DOHH2 (cell line): Measurements from ENCODE around the gene FAM111A.

ENCODE experiments used
- H3F3A ChIP-seq: fragments of 200-600 bp; sonication (generic), shearing (Covaris generic); 2 replicates; pipeline ENCODE4 v1.6.0; 2016; ENCODE audit warnings: antibody characterized with exemption, mild to moderate bottlenecking; ENCODE audit not compliant: control insufficient read depth, insufficient read depth
- H3K27ac ChIP-seq: fragments of 200-600 bp; sonication (generic); 2 replicates; pipeline ENCODE4 v1.5.1; 2014; ENCODE audit warnings: low read depth, mild to moderate bottlenecking, low read length, moderate library complexity
- H3K27me3 ChIP-seq: fragments of 200-600 bp; sonication (generic); 2 replicates; pipeline ENCODE4 v1.6.1; 2014; ENCODE audit warnings: mild to moderate bottlenecking, low read length, mixed read lengths; ENCODE audit not compliant: control insufficient read depth
- H3K36me3 ChIP-seq: fragments of 200-600 bp; sonication (generic); 2 replicates; pipeline ENCODE4 v1.6.1; 2014; ENCODE audit warnings: mild to moderate bottlenecking, low read length, moderate library complexity, mixed read lengths; ENCODE audit not compliant: control insufficient read depth
- H3K4me1 ChIP-seq: fragments of 200-600 bp; sonication (generic); 2 replicates; pipeline ENCODE4 v1.6.1; 2014; ENCODE audit warnings: mild to moderate bottlenecking, low read length, mixed read lengths; ENCODE audit not compliant: control insufficient read depth
- H3K4me2 ChIP-seq: fragments of 200-600 bp; sonication (generic); 2 replicates; pipeline ENCODE4 v1.6.0; 2014; ENCODE audit warnings: mild to moderate bottlenecking, low read length, moderate library complexity
- H3K4me3 ChIP-seq: fragments of 200-600 bp; sonication (generic); 2 replicates; pipeline ENCODE4 v1.5.1; 2014; ENCODE audit warnings: mild to moderate bottlenecking, low read length, mixed read lengths
- H3K79me2 ChIP-seq: fragments of 200-600 bp; sonication (generic); 2 replicates; pipeline ENCODE4 v1.6.1; 2014; ENCODE audit warnings: mild to moderate bottlenecking, low read length, mixed read lengths; ENCODE audit not compliant: control insufficient read depth
- H3K9me2 ChIP-seq: fragments of 200-600 bp; sonication (generic); replicated peaks from 2 replicates; pipeline ENCODE4 v1.6.1; 2014; ENCODE audit warnings: mild to moderate bottlenecking, low read length, mixed read lengths; ENCODE audit not compliant: control insufficient read depth
- H3K9me3 ChIP-seq: fragments of 200-600 bp; sonication (generic); 2 replicates; pipeline ENCODE4 v1.6.1; 2014; ENCODE audit warnings: antibody characterized with exemption, low read length, mixed read lengths; ENCODE audit not compliant: control insufficient read depth, insufficient read depth
- H4K20me1 ChIP-seq: fragments of 200-600 bp; sonication (generic); 2 replicates; pipeline ENCODE4 v1.6.0; 2014; ENCODE audit warnings: low read depth, mild to moderate bottlenecking, antibody characterized with exemption, low read length, moderate library complexity; ENCODE audit not compliant: control insufficient read depth, insufficient read depth
- CTCF ChIP-seq: fragments of 200-600 bp; sonication (generic); IDR thresholded peaks from one replicate; pipeline ENCODE4 v1.5.1; 2014; ENCODE audit warnings: antibody characterized with exemption, mild to moderate bottlenecking, low read depth, low read length; ENCODE audit not compliant: poor library complexity, severe bottlenecking
- EZH2phosphoT487 ChIP-seq: fragments of 200-600 bp; sonication (generic); IDR thresholded peaks from 2 replicates; pipeline ENCODE4 v1.6.1; 2017; ENCODE audit warnings: borderline replicate concordance, mild to moderate bottlenecking, antibody characterized with exemption, low read length, moderate library complexity, mixed read lengths

Gene FAM111A

GRCh38 chr11:59138643-59139042 lies 4.0 kb upstream of the FAM111A start:
- no peak overlapping the region for H3K27ac ChIP-seq
- peaks cover 14% of the 10 kb centered on the region for H3K9me3 ChIP-seq
- peaks cover 16% of the 10 kb centered on the region for H3K36me3 ChIP-seq
- TF ChIP-seq CTCF (no peak), EZH2phosphoT487 (no peak)
- no peaks in the 10 kb centered on the region for H3K9me2 ChIP-seq
- H4K20me1 ChIP-seq, result no peaks in the 10 kb centered on the region
- H3K79me2 ChIP-seq, result no peaks in the 10 kb centered on the region
- H3K27me3 ChIP-seq, result no peaks in the 10 kb centered on the region
- H3K4me1 ChIP-seq, result peaks cover 54% of the 10 kb centered on the region
- H3K4me2 ChIP-seq, result no peak overlapping the region
- H3K4me3 ChIP-seq, result no peak overlapping the region
- peaks cover 5% of the 10 kb centered on the region for H3F3A ChIP-seq

GRCh38 chr11:59141191-59141590 lies 1.5 kb upstream of the FAM111A start:
- Histone ChIP-seq H3K36me3 (peaks cover 10% of the 10 kb centered on the region; the same call in 1 of the 2 replicates), H3K4me3 (no peak overlapping the region), H3K27me3 (no peaks in the 10 kb centered on the region), H3K27ac (no peak overlapping the region), H3K9me2 (no peaks in the 10 kb centered on the region), H3K4me2 (no peak overlapping the region), H3F3A (peaks cover 12% of the 10 kb centered on the region), H3K9me3 (peaks cover 14% of the 10 kb centered on the region), H4K20me1 (no peaks in the 10 kb centered on the region), H3K4me1 (peaks cover 55% of the 10 kb centered on the region), H3K79me2 (no peaks in the 10 kb centered on the region)
- TF ChIP-seq EZH2phosphoT487 (no peak), CTCF (no peak)

GRCh38 chr11:59141673-59142460 lies 789 bp upstream of the FAM111A start:
- Histone ChIP-seq H3K4me1 (peaks cover 56% of the 10 kb centered on the region), H3K9me2 (no peaks in the 10 kb centered on the region), H3F3A (peaks cover 12% of the 10 kb centered on the region), H4K20me1 (no peaks in the 10 kb centered on the region), H3K36me3 (peaks cover 17% of the 10 kb centered on the region), H3K4me3 (peak overlapping the region; percentile 83), H3K27ac (no peak overlapping the region; the same call in 1 of the 2 replicates), H3K4me2 (peak overlapping the region; percentile 84), H3K9me3 (peaks cover 14% of the 10 kb centered on the region), H3K27me3 (no peaks in the 10 kb centered on the region), H3K79me2 (no peaks in the 10 kb centered on the region)
- TF ChIP-seq EZH2phosphoT487 (no peak), CTCF (no peak)
